ENCODE measurements around the gene STAT6.

The STAT6 gene

DNA sequence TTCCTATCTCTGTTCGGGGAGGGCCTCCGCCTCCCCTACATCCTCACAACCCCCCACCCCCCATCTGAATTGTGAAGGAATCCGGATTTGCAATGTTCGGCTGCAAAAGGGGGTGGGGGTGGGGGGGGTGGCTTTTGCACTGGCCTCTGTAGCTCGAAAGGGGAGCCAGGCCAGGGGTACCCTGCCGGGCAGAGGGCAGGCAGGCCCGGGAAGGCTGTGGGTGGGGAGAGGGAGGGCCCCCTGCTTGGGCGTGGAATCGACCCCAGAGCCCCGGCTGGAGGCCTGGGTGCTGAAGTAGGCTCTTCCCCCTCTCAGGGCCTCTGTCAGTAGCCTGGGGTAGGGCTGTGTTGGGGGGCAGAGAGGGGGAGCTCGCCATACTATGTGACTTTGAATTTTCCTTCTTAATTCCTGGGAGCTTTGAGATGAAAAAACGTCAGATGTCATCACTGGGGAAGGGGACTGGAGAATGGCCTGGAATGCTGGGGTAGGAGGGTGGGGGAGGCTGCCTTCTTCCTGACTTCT lies 18.2 kb upstream of the STAT6 start:
- Histone ChIP-seq H3K27ac (no peak overlapping the region), H3K9me3 (ENCODE audit: control insufficient read depth, low read length) (no peaks in the 10 kb centered on the region), H3K9ac (no peak overlapping the region), H3K79me2 (peaks cover 3% of the 10 kb centered on the region), H3K36me3 (ENCODE audit: control insufficient read depth, insufficient read depth, low read length) (no peaks in the 10 kb centered on the region), H3K27me3 (ENCODE audit: control insufficient read depth, insufficient read depth, low read length) (no peaks in the 10 kb centered on the region), H3K4me1 (no peaks in the 10 kb centered on the region), H3K4me2 (ENCODE audit: low read length) (peak overlapping the region; percentile 100), H2AFZ (peak overlapping the region; percentile 80), H3K4me3 (ENCODE audit: low read depth, low read length) (peak overlapping the region; percentile 90)
- TF ChIP-seq, protein P1, sequence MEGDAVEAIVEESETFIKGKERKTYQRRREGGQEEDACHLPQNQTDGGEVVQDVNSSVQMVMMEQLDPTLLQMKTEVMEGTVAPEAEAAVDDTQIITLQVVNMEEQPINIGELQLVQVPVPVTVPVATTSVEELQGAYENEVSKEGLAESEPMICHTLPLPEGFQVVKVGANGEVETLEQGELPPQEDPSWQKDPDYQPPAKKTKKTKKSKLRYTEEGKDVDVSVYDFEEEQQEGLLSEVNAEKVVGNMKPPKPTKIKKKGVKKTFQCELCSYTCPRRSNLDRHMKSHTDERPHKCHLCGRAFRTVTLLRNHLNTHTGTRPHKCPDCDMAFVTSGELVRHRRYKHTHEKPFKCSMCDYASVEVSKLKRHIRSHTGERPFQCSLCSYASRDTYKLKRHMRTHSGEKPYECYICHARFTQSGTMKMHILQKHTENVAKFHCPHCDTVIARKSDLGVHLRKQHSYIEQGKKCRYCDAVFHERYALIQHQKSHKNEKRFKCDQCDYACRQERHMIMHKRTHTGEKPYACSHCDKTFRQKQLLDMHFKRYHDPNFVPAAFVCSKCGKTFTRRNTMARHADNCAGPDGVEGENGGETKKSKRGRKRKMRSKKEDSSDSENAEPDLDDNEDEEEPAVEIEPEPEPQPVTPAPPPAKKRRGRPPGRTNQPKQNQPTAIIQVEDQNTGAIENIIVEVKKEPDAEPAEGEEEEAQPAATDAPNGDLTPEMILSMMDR (IDR thresholded peaks at IDR 0.05), result no peak

DNA sequence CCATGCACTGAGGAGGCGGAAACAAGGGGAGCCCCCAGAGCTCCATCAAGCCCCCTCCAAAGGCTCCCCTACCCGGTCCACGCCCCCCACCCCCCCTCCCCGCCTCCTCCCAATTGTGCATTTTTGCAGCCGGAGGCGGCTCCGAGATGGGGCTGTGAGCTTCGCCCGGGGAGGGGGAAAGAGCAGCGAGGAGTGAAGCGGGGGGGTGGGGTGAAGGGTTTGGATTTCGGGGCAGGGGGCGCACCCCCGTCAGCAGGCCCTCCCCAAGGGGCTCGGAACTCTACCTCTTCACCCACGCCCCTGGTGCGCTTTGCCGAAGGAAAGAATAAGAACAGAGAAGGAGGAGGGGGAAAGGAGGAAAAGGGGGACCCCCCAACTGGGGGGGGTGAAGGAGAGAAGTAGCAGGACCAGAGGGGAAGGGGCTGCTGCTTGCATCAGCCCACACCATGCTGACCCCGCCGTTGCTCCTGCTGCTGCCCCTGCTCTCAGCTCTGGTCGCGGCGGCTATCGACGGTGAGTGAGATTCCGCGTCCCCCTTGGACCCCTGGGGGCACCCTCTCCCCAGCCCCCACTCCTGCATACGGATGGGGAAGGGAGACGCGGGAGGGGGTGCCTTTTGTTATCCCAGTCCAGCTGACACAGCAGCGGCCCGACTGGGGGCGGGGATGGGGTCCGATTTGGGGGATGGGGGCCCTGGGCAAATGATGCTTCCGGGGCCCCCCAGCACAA lies 17.5 kb upstream of the STAT6 start:
- Histone ChIP-seq H3K9me3 (ENCODE audit: control insufficient read depth, low read length) (no peaks in the 10 kb centered on the region), H3K27me3 (ENCODE audit: control insufficient read depth, insufficient read depth, low read length) (no peaks in the 10 kb centered on the region), H3K4me2 (ENCODE audit: low read length) (peak overlapping the region; percentile 100), H3K4me1 (no peaks in the 10 kb centered on the region), H3K36me3 (ENCODE audit: control insufficient read depth, insufficient read depth, low read length) (no peaks in the 10 kb centered on the region), H3K27ac (peak overlapping the region; percentile 17), H3K9ac (no peak overlapping the region), H3K79me2 (peaks cover 5% of the 10 kb centered on the region), H2AFZ (peak overlapping the region; percentile 80), H3K4me3 (ENCODE audit: low read depth, low read length) (peak overlapping the region; percentile 90)
- TF ChIP-seq, protein P1 (IDR thresholded peaks at IDR 0.05), result no peak

DNA sequence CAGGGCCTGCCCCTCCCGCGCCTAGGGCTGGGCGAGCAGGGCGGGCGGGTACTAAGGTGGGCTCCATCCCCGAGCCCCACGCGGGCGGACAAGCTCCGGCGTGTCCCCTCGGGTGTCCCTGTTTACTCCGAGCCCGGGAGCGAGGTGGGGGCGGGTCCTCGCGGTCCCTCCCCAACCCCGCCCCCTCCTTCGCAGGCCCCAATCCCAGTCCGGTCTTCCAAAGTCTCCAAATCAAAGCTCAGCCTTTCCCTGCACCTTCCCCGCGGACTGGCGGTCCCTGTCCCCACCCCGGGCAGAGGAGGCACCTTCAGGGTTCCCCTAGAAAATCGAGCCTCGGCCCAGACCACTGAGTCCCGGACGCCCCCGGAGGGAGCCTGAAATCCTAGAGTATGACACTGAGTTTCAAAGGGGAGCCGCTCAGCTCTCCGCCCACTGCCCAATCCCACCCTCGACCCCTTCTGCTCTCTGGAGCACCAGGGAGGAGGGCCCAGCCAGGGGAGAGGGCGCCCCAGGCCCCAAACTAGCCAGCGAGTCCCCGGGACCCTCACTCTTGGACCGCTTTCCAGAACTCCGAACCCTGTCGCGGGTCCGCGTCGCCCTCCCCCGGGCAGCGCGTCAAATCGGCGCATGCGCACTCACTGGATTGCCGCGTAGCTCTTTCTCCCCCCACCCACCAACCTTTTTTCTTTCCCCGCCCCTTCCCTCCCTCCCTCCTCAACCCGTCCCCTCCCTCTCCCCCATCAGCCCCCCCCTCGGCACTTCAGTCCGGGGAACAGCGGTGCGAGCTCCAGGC lies 16.8 kb upstream of the STAT6 start, which contains the start of gene LRP1:
LRP1 (plus strand) TSS at position 758 of the 793 bp plus-strand sequence. CDS start 482 bp downstream, outside the sequence.
- peak within 1 kb of the TSS; percentile 100 for H2AFZ ChIP-seq
- peak within 1 kb of the TSS; percentile 95 for H3K9ac ChIP-seq
- H3K79me2 ChIP-seq, result peaks cover 5% of the 10 kb centered on the region
- TF ChIP-seq, protein P1 (IDR thresholded peaks at IDR 0.05), result no peak
- H3K4me3 ChIP-seq (ENCODE audit: low read depth, low read length), result peak within 1 kb of the TSS; percentile 90
- no peaks in the 10 kb centered on the region for H3K27me3 ChIP-seq (ENCODE audit: control insufficient read depth, insufficient read depth, low read length)
- no peaks in the 10 kb centered on the region for H3K9me3 ChIP-seq (ENCODE audit: control insufficient read depth, low read length)
- H3K36me3 ChIP-seq (ENCODE audit: control insufficient read depth, insufficient read depth, low read length), result no peaks in the 10 kb centered on the region
- H3K4me2 ChIP-seq (ENCODE audit: low read length), result peak within 1 kb of the TSS; percentile 100
- H3K4me1 ChIP-seq, result no peaks in the 10 kb centered on the region
- H3K27ac ChIP-seq, result peak within 1 kb of the TSS; percentile 98

DNA sequence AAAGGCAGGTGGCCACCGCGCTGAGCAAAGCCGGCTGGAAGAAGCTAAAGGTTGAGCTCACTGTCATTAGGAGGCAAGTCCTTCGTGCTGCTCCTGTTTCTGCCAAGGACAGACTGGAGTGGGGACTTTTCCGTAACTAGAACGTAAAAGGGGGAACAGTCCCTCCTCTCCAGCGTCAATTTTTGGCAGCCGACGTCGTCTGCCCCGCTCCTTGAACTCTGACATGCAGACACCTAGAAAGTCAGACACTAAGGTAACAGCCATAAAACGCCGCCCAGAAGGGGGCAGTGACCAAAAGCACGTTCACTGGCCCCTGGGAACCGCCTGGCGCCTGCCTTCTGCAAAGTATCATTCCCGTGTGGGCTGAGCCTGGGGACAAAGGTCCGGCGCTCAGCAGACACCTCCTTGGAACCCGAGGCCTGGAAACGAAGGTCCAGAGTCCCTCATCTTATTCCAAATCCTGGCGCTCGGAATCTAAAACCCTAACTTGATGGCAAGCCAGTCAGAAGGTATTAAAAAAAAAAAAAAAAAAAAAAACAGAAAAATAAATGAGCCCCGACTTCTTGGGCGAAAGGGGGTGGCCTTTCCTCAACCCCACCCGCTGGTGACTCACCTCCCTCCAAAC lies 16.1 kb upstream of the STAT6 start:
- Histone ChIP-seq H3K27me3 (ENCODE audit: control insufficient read depth, insufficient read depth, low read length) (no peaks in the 10 kb centered on the region), H3K4me2 (ENCODE audit: low read length) (peak overlapping the region; percentile 100), H3K9me3 (ENCODE audit: control insufficient read depth, low read length) (no peaks in the 10 kb centered on the region), H3K4me1 (no peaks in the 10 kb centered on the region), H3K79me2 (peaks cover 5% of the 10 kb centered on the region), H3K36me3 (ENCODE audit: control insufficient read depth, insufficient read depth, low read length) (no peaks in the 10 kb centered on the region), H3K4me3 (ENCODE audit: low read depth, low read length) (peak overlapping the region; percentile 90), H3K9ac (no peak overlapping the region), H2AFZ (peak overlapping the region; percentile 100), H3K27ac (peak overlapping the region; percentile 98)
- TF ChIP-seq, protein P1 (IDR thresholded peaks at IDR 0.05), result peak; percentile 36
